DMS 273 (cell line): Measurements from ENCODE around the gene CCDC40.

Experiments
- DNase-seq: peaks from one replicate; lab custom pipeline; 2025; ENCODE audit not compliant: unreplicated experiment; lab: John Stamatoyannopoulos, UW

The CCDC40 gene

DNA sequence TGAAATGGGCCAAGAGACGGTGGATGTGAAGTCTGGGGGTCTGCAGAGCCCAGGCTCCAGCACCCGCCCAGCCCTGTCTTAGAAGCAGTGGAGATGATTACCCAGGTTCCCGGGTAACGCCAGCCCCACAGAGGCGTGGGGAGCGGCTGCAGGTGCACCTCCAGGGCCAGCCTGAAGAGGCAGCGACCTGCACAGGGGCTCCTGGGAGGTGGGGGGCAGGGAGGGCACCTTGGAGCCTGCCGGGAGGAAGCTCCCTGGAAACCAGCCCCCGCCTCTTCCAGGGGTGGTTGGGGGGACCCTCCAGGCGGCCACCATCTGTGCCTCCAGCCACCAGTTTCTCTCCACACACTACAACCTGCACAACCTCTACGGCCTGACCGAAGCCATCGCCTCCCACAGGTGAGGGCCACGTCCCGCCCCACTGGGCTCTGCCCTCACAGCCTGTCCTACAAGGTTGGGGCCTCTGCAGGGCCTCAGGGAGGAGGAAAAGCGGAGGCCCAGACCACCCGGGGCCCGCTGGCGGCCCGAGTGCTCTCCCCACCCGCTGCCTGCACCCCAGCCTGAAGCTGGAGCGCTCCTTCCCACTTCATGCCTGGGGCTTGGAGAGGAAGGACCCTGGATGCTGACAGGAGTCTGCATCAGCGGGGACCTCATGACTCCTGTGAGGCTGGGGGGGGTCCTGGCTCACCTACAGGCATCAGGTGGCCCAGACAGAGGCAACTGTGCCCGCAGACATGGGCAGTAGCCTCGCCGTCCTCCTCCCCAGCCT lies 75.4 kb downstream of the CCDC40 start:
- peak; percentile 30 for DNase-seq

GRCh38 chr17:80112471-80113032 lies 76.1 kb downstream of the CCDC40 start:
- no peak for DNase-seq

- DNase-seq: no peak
These were observed 76.6 kb downstream of the CCDC40 start for GRCh38 chr17:80113033-80113484.

- DNase-seq: no peak
These were observed 78.3 kb downstream of the CCDC40 start for GRCh38 chr17:80114758-80115157.

GRCh38 chr17:80115159-80115558 lies 78.7 kb downstream of the CCDC40 start:
- DNase-seq: no peak

DNA sequence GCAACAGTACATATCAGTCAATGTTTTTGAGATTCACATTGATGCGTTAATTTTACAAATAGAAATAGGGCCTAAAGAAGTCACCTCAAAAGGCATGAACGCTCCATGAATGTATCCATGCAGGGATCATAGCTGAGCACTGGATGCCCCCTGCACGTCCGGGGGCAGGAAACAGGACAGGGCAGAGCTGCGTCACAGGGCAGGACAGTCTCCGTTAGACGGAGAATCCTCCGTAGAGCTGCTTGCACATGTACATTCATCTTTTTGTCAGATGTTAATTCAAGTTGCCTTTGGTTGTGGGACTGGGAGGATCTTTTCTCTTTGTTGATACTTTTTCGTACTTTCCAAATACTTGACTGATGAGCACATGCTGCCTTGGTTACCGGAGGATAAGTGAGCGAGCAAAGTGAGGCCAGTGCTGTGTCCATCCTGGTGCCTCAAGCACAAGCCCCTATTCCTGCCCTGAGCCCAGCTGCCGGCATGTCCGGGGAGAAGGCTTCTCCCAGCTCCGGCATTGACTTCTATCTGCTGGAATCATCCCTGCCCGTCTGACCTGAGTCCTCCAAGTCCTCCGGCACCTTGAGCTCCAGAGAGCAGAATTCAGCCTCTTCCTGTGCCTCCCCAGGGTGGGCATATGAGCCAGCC lies 80.0 kb downstream of the CCDC40 start:
- no peak for DNase-seq

GRCh38 chr17:80116921-80117380 lies 80.5 kb downstream of the CCDC40 start:
- DNase-seq: no peak

DNA sequence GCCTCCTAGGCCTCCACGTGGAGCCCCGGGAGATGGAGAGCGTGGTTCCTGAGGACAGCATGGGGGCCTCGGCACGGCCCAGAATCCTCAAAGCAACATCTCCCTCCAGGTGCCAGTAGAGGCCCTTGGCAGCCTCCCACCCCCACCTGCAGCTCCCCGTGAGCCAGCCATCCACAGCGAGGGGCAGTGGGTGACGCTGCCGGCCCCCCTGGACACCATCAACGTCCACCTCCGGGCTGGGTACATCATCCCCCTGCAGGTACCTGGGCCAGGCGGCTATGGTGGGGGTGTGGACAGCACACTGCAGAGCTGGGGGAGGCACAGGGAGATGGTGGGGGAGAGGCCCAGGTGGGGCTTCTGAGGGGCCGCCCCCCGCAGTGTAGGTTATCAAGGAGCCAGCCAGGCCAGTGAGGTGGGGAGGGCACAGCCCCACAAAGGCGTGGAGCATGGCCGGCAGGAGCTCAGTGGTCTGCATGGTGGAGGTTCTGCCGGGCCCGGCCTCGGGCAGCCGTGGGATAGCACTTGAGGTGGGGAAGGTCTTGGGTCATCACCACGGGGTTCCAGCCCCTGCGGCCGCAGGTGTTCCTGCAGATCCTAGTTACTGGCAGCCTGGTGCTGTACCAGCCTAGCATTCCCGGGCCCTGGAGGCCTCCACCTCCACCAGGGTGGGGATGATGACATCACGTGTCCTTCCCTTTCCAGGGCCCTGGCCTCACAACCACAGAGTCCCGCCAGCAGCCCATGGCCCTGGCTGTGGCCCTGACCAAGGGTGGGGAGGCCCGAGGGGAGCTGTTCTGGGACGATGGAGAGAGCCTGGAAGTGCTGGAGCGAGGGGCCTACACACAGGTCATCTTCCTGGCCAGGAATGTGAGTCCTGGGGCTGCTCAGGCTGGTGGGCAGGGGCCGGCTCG lies 81.3 kb downstream of the CCDC40 start:
- no peak for DNase-seq

DNA sequence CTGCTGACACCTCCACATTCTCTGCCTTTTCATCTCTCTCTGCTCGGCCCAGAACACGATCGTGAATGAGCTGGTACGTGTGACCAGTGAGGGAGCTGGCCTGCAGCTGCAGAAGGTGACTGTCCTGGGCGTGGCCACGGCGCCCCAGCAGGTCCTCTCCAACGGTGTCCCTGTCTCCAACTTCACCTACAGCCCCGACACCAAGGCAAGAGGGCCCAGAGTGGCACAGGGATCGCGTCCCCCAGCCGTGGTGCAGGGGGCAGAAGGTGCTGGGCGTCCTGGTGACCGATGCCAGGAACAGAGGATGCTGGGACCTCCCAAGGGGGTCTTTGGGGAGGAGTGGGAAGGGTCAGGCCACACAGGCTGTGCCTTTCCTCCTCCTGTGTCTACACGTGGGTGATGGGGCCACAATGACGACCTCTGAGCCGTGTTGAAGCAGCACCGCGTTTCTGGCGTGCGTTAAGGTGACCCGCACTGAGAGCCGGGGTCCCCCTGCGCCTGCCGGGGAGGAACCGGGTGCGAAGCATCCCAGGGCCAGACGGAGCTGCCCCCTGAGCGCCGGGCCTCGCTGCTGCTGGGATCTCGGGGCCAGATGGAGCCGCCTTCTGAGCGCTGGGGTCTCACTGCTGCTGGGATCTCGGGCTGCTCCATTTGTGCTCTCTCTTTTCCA lies 82.3 kb downstream of the CCDC40 start:
- DNase-seq: no peak

GRCh38 chr17:80119271-80119791 lies 82.9 kb downstream of the CCDC40 start:
- peak; percentile 53 for DNase-seq

- no peak for DNase-seq
These were observed 83.4 kb downstream of the CCDC40 start for GRCh38 chr17:80119839-80120238.

DNA sequence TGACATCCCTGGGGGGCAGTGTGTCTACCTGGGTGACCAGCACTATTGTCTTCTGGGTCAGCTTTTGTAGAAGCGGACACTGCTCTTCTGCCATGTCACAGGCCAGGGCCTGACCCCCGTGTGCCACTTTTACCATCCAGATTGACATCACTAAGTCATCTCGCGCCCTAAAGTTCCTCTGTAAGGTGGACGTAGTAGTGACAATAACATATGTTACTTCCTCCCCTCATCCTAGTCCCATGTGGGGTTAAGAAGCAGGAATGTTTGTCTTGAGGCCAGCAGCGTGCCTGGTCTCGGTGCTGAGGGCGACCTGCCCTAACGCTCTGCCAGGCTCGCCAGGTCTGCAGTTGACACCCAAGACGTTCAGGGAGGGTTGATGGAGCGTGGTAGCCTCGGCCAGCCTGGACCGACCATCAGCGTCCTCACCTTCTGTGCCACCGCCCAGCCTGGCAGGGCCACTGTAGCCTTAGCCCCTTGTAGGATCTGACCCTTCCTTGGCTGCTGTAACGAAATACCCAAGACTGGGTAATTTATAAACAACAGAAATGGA lies 85.7 kb downstream of the CCDC40 start:
- DNase-seq: no peak

DNA sequence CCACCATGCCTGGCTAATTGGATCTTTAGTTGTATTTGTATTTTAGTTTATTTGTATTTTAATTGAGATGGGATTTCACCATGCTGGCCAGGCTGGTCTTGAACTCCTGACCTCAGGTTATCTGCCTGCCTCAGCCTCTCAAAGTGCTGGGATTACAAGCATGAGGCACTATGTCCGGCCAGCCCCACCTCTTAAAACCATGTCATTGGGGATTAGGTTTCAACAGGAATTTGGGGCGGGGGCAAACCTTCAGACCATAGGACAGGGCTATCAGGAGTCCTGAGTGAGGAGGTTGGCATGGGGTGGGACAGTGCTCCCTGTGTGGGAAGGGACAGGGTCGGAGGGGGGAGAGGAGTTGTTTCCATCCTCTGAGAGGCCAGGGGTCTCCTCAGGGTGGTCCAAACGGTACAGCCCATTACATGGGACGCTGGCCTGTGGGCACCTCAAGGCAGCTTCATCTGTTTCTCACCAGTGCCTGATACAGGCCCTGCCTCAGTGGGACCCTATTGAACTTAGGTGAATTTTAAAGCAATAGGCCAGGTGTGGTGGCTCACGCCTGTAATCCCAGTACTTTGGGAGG lies 86.6 kb downstream of the CCDC40 start:
- no peak for DNase-seq

DNA sequence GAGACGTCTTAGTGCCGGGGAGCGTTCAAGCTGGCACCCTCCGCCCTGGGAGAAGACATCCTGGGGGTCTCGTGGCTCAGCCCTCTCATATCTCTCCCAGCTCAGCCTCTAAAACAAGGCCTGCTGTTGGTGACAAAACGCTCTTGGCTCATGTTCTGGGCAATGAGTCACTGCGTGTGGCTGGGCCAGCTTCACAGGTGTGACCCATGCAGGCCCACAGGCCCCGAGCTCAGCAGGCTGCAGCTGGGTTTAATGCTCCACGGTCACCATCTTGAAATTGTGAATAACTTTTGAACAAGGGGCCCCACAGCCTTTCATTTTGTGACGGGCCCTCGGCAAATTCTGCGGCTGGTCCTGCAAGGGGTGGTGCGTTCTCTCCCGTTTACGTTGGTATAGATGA lies 87.3 kb downstream of the CCDC40 start:
- no peak for DNase-seq

DNA sequence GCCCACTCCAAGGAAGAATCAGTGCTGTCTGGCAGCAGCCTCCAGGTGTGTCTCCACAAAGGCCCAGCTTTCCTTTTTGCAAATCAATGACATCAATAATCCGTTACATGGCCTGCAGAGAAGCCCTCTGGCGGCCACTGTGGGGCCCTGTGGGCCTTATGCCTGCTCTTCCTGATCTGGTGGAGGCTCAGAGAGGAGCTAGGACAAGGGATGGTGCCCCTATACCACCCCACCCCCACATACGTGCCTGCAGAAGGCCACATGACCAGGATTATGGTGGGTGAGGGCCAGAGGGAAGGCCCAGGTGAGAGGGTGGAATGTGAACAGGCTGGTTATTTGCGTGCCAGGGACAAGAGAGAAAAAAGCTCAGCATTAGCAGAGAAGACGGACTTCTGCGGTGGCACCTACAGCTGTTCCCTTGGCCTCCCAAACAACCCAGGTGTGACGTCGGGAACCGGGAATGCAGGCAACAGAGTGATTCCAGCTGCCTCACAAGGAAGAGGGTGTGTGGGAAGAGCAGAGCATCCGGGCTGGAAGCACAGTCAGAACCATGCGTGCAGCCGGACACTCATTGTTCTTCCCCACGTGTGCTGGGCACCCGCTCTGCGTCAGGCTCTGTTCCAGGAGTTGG lies 88.0 kb downstream of the CCDC40 start:
- peak; percentile 32 for DNase-seq

DNA sequence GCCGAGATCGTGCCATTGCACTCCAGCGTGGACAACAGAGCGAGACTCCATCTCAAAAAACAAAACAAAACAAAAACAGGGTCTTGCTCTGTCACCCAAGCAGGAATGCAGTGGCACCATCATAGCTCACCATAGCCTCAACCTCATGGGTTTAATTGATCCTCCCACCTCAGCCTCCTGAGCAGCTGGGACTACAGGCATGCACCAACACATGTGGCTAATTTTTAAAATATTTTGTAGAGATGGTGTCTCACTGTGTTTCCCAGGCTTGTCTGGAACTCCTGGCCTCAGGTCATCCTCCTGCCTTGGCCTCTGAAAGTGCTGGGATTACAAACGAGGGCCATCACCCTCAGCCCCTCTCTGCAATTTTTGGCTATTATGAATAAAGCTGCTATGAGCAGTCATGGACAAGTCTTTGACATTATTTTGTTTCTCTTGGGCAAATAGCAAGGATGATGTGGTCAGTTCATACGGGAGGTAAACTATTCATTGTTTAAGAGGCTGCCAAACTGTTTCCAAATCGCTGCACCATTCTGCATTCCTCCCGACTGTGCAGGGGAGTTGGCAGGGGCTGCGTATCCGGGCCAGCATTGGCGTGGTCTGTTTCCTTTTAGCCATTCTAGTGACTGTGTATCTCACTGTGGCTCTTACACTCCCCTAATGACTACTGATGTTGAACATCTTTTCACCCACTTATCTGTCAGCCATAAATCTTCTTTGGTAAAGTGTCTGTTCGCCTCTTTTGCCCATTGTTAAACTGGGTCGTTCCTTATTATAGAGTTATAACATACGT lies 89.4 kb downstream of the CCDC40 start:
- DNase-seq: no peak

DNA sequence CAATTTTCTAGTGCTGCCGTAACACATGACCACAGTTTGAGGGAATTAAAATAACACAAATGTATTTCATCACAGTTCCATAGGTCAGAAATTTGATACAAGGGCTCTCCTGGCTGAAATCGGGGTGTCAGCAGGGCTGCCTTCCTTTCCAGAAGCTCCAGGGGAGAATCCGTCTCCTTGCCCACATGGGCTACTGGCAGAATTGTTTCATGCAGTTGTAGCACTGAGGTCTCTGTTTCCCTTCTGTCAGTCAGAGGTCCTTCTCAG lies 89.9 kb downstream of the CCDC40 start:
- DNase-seq: no peak

DNA sequence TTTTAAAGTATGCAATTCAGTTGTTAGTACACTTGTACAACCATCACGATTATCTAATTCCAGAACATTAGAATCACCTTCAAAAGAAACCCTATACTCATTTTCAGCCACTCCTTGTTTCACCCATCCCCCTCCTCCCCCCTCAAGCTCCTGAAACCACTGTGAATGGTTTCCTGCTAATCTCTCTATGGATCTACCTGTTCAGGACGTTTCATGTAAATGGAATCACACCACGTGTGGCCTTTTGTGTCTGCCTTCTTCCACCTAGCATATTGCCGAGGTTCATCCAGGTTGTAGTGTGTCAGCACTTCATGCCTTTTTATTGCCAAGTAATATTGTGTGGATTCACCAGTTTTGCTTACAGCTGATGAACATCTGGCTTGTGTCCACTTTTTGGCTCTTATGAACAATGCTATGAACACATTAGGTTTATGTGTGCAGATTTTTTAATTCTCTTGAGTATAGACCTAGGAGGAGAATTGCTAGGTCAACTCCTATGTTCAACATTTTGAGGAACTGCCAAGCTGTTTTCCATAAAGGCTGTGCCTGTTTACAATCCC lies 92.6 kb downstream of the CCDC40 start:
- no peak for DNase-seq
